Endothelial cell of umbilical vein (primary cell): ENCODE results near the gene MIER3. TPM values are rescaled to one million over a fixed set of nuclear protein-coding genes. Genes with fewer than 3 reads are reported as not detected.

Experiments
- BruUV-seq: library from RNA; stranded (reverse); fragments of 400-500 nt; replicated peaks from 2 replicates; lab custom pipeline; 2021; lab: Mats Ljungman, UMichigan
- CTCF ChIA-PET: fragments of 300-600, 350-600 bp; sonication (Branson Sonifier 250); formaldehyde crosslinking; loops from one replicate; lab custom pipeline; 2021; ENCODE audit warnings: antibody characterized with exemption, inconsistent platforms; lab: Charles Lee
- POLR2A ChIA-PET: fragments of 300-600, 350-600 bp; sonication (Branson Sonifier 250); formaldehyde crosslinking; loops from one replicate; lab custom pipeline; 2021; ENCODE audit warnings: antibody characterized with exemption, inconsistent platforms; lab: Charles Lee
- DNase-seq: peaks from one replicate; pipeline ENCODE4 v3.0.0-alpha.2; 2011; ENCODE audit warnings: low read depth, low spot score
- FAIRE-seq: peaks from 2 replicates; lab custom pipeline; 2011; peaks lifted over from hg19 to GRCh38; lab: Jason Lieb, UNC
- H2AFZ ChIP-seq: 2 replicates; pipeline ENCODE4 v1.6.0; 2012; ENCODE audit warnings: low read depth, low read length, control low read depth, inconsistent platforms
- H3K27ac ChIP-seq: 2 replicates; pipeline ENCODE4 v1.5.1; 2011; ENCODE audit warnings: low read depth, mild to moderate bottlenecking, control low read depth, low read length, moderate library complexity; ENCODE audit not compliant: insufficient read depth
- H3K27me3 ChIP-seq, 2 experiments: 2 replicates each; pipeline versions ENCODE4 v1.6.0 to v1.6.1; 2011; ENCODE audit warnings: low read length in 2 of 2, mixed read lengths in 1 of 2; ENCODE audit not compliant: control insufficient read depth in 2 of 2, insufficient read depth in 2 of 2
- H3K36me3 ChIP-seq, 2 experiments: 2 replicates in 1 of 2; 3 replicates in 1 of 2; pipeline ENCODE4 v1.5.1; 2011; ENCODE audit warnings: low read length in 2 of 2, mild to moderate bottlenecking in 1 of 2, moderate library complexity in 1 of 2; ENCODE audit not compliant: control insufficient read depth in 2 of 2, insufficient read depth in 2 of 2; ENCODE audit errors: extremely low read depth in 1 of 2
- H3K4me1 ChIP-seq: 3 replicates; pipeline ENCODE4 v1.5.1; 2011; ENCODE audit warnings: mild to moderate bottlenecking, low read length; ENCODE audit not compliant: control insufficient read depth, insufficient read depth; ENCODE audit errors: extremely low read depth
- H3K4me2 ChIP-seq: 2 replicates; pipeline ENCODE4 v1.6.1; 2011; ENCODE audit warnings: low read length, control low read depth, mixed read lengths; ENCODE audit not compliant: insufficient read depth
- H3K4me3 ChIP-seq, 3 experiments: fragments of 200-600 bp in 1 of 3; sonication (generic), shearing (Covaris generic) in 1 of 3; replicated peaks in 1 of 3; 2 replicates each; pipeline ENCODE4 v1.5.1; 2011 to 2016; ENCODE audit warnings: control low read depth in 3 of 3, low read length in 3 of 3, mild to moderate bottlenecking in 2 of 3, inconsistent platforms in 1 of 3, low read depth in 1 of 3, moderate library complexity in 1 of 3; ENCODE audit not compliant: insufficient read depth in 1 of 3
- H3K79me2 ChIP-seq: 2 replicates; pipeline ENCODE4 v1.6.0; 2012; ENCODE audit warnings: low read length, inconsistent platforms; ENCODE audit not compliant: control insufficient read depth, insufficient read depth
- H3K9ac ChIP-seq: replicated peaks from 2 replicates; pipeline ENCODE3; 2011; ENCODE audit warnings: low read length, control low read depth; ENCODE audit not compliant: insufficient read depth; ENCODE audit errors: extremely low read depth
- H3K9me1 ChIP-seq: replicated peaks from 3 replicates; pipeline ENCODE4 v1.6.0; 2011; ENCODE audit warnings: mild to moderate bottlenecking, low read length; ENCODE audit not compliant: control insufficient read depth, insufficient read depth; ENCODE audit errors: extremely low read depth
- H3K9me3 ChIP-seq: replicated peaks from 2 replicates; pipeline ENCODE4 v1.5.1; 2012; ENCODE audit warnings: low read length, inconsistent platforms; ENCODE audit not compliant: control insufficient read depth, insufficient read depth
- H4K20me1 ChIP-seq: replicated peaks from 2 replicates; pipeline ENCODE3; 2011; ENCODE audit warnings: mild to moderate bottlenecking, low read length; ENCODE audit not compliant: control insufficient read depth, insufficient read depth; ENCODE audit errors: extremely low read depth
- CTCF ChIP-seq, 2 donors: IDR thresholded peaks; 1 replicate in 1 of 2; 2 replicates in 1 of 2; pipeline ENCODE4 v1.5.1; 2011; ENCODE audit warnings: low read length in 2 of 2, mild to moderate bottlenecking in 2 of 2, moderate library complexity in 2 of 2, control low read depth in 1 of 2, inconsistent platforms in 1 of 2, low read depth in 1 of 2; ENCODE audit not compliant: insufficient read depth in 1 of 2; ENCODE audit errors: extremely low read depth in 1 of 2
- EZH2 ChIP-seq: IDR thresholded peaks from 2 replicates; pipeline ENCODE4 v1.6.1; 2012; ENCODE audit warnings: borderline replicate concordance, low read depth, mild to moderate bottlenecking, moderate library complexity, low read length, inconsistent platforms; ENCODE audit not compliant: severe bottlenecking
- FOS ChIP-seq: IDR thresholded peaks from 2 replicates; pipeline ENCODE4 v1.6.1; 2011; ENCODE audit warnings: mild to moderate bottlenecking, low read length, moderate library complexity, borderline replicate concordance; ENCODE audit not compliant: insufficient read depth
- GATA2 ChIP-seq: IDR thresholded peaks from 2 replicates; pipeline ENCODE4 v1.7.0; 2011; ENCODE audit warnings: low read depth, mild to moderate bottlenecking, moderate library complexity, mixed read lengths, low read length; ENCODE audit not compliant: insufficient read length, insufficient read depth
- JUN ChIP-seq: IDR thresholded peaks from 2 replicates; pipeline ENCODE4 v1.6.1; 2011; ENCODE audit warnings: borderline replicate concordance, low read depth; ENCODE audit not compliant: insufficient read length, insufficient read depth
- MAX ChIP-seq: IDR thresholded peaks from 2 replicates; pipeline ENCODE4 v1.6.1; 2011; ENCODE audit not compliant: insufficient read depth, insufficient read length
- MYC ChIP-seq: IDR thresholded peaks from one replicate; pipeline ENCODE4 v1.6.1; 2011; ENCODE audit warnings: mild to moderate bottlenecking, low read depth, low read length
- POLR2A ChIP-seq: IDR thresholded peaks from 2 replicates; pipeline ENCODE4 v1.6.1; 2012; ENCODE audit warnings: low read depth, mild to moderate bottlenecking, control low read depth, low read length
- POLR2AphosphoS5 ChIP-seq: IDR thresholded peaks from 2 replicates; pipeline ENCODE4 v1.6.1; 2012; ENCODE audit warnings: low read depth, mild to moderate bottlenecking, control low read depth, low read length, moderate library complexity; ENCODE audit not compliant: insufficient read depth
- dilution Hi-C: fragments of 300-500 bp; cut with MboI; formaldehyde crosslinking; loops from one replicate; pipeline ENCODE4 v1.15.0; 2019; ENCODE audit warnings: low sequenced_read_pairs; ENCODE audit not compliant: extremely low pct_ligation_motif_present
- intact Hi-C: fragments of 100-400 bp; cut with micrococcal nuclease; formaldehyde crosslinking; loops from one replicate; pipeline ENCODE4 v1.10.0; 2022
- polyA plus RNA-seq, 4 experiments: library from polyadenylated mRNA; depleted of rRNA in 3 of 4; stranded (reverse) in 3 of 4; unstranded in 1 of 4; fragments of >200 nt; gene quantifications; 2 replicates each; pipeline versions ENCODE4 v1.2.1 to v1.2.3, GENCODE V29; 2011 to 2012; ENCODE audit warnings: missing spikeins in 1 of 4
- total RNA-seq: library from RNA; stranded (reverse); gene quantifications from 2 replicates; pipeline ENCODE4 v1.2.3, GENCODE V29; 2021

Gene MIER3
- total and polyA plus RNA-seq, 2 donors (not counting 3 experiments of a cell fraction or from before 2014, with no cell fraction given): 6.6 to 20.5 TPM

DNA sequence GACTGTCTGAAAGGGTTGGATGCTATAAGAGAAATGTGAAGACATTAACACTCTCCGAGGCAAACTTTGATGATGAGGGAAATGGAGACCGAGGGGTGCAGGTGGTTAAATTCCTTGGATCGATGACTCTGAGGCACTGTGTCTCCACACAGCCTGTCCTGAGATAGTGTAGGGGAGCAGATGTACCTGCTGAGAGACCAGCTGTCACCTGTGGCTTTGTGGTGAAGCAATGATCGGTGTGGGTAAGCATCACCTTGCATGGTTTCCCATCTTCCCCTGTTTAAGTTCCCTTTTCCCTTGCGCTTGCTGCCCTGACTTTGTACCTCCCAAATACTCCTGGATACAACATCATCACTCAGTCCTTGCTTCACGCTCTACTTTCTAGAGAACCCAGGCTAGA lies 9.8 kb upstream of the MIER3 start:
- Histone ChIP-seq H3K27me3 (peaks cover 40 to 48% of the 10 kb centered on the region in 2 experiments), H3K9me1 (no peaks in the 10 kb centered on the region), H3K4me1 (no peaks in the 10 kb centered on the region), H3K4me3 (no peak overlapping the region), H3K9me3 (no peaks in the 10 kb centered on the region), H3K27ac (no peak overlapping the region), H3K4me2 (no peak overlapping the region), H3K9ac (no peak overlapping the region), H3K79me2 (no peaks in the 10 kb centered on the region), H3K36me3 (no peaks in the 10 kb centered on the region), H2AFZ (no peak overlapping the region), H4K20me1 (no peaks in the 10 kb centered on the region)
- no peak for FAIRE-seq
- no peak for DNase-seq
- TF ChIP-seq FOS (no peak), POLR2AphosphoS5 (no peak), MAX (no peak), EZH2 (no peak), JUN (no peak), GATA2 (no peak), CTCF (IDR thresholded peaks at IDR 0.05; ENCODE audit: extremely low read depth in 1 of 2, insufficient read depth in 1 of 2, low read depth in 1 of 2, low read length in 2 of 2) (no peak), POLR2A (no peak), MYC (no peak)
- POLR2A ChIA-PET: no interaction called here
- no TSS peak for BruUV-seq
- CTCF ChIA-PET: interaction anchor here (1.1 kb wide), 1 partner anchor 35 kb away, joined by 5 read pairs; no protein-coding TSS in a partner anchor
- dilution Hi-C loops (no loop called here), intact Hi-C loops (no loop called here)
